ENCODE measurements around the gene PTAFR. TPM values are rescaled to one million over a fixed set of nuclear protein-coding genes. Genes with fewer than 3 reads are reported as not detected.

Gene PTAFR
- total RNA-seq, 1 experiment from 2014 or later: 1.9 TPM

DNA sequence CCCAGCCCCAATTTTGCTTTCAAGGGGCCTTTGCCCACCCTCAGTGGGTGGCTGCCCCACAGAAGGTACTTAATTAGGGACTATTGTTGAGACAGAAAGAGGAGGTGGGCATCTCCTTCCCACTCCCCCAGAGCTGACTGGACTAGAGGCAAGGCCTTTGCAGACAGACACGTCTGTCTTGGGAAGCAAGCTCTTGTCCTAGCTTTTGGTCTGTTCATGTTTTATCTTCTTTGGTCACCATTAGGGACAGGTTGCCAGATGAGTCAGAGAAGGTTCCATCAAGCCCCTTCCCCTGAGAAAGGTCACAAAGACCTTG lies 27.7 kb downstream of the PTAFR start:
- Histone ChIP-seq H3K56ac (ENCODE audit: insufficient read length, low read depth, low read length) (no peak overlapping the region), H3K14ac (ENCODE audit: insufficient read depth, low read length) (no peak overlapping the region)
- H3K36me3 Mint-ChIP-seq (ENCODE audit: insufficient read depth in 1 of 3, low read depth in 3 of 3): peaks cover 0 to 6% (median 0%) of the 10 kb centered on the region in 3 experiments; a peak in 2 of 7 replicates

More for the DNA sequence above, 27.7 kb downstream of the PTAFR start:
- WGBS (ENCODE audit: extremely low coverage, insufficient read length, low lambda C conversion rate): no CpG with 5 or more reads among the region's 1 CpG
- H3K9me3 ChIP-seq (ENCODE audit: control insufficient read depth, low read depth, low read length): no peaks in the 10 kb centered on the region
- no peak overlapping the region for H4K91ac ChIP-seq (ENCODE audit: insufficient read length, low read depth, low read length)
- no peak overlapping the region for H3K9ac ChIP-seq (ENCODE audit: extremely low read depth, insufficient read length, low read length)
- no peaks in the 10 kb centered on the region for H3K79me1 ChIP-seq (ENCODE audit: insufficient read depth, low read depth, low read length, poor library complexity, severe bottlenecking)
- H4K20me1 ChIP-seq (ENCODE audit: control insufficient read depth, insufficient read depth, insufficient read length): no peaks in the 10 kb centered on the region
- peaks cover 8% of the 10 kb centered on the region for H3K4me1 ChIP-seq (ENCODE audit: insufficient read depth, low read length)
- H2AFZ ChIP-seq (ENCODE audit: low read length): no peak overlapping the region
- no peak overlapping the region for H3K4ac ChIP-seq (ENCODE audit: low read depth, low read length)
- H2BK15ac ChIP-seq (ENCODE audit: low read depth, low read length): no peak overlapping the region
- no peak overlapping the region for H2BK5ac ChIP-seq (ENCODE audit: insufficient read length, low read length)
- no peak overlapping the region for H4K8ac ChIP-seq (replicated peaks; ENCODE audit: insufficient read length, low read depth, low read length)
- TF ChIP-seq CTCF (conservative IDR thresholded peaks at IDR 0.05): no peak
- no peaks in the 10 kb centered on the region for H3K23me2 ChIP-seq (ENCODE audit: insufficient read length, low read depth, low read length, poor library complexity, severe bottlenecking)
- H3K18ac ChIP-seq (ENCODE audit: insufficient read length, low read depth, low read length): no peak overlapping the region
- H2BK120ac ChIP-seq (ENCODE audit: low read depth, low read length, poor library complexity, severe bottlenecking): no peak overlapping the region
- no peak overlapping the region for H4K5ac ChIP-seq (ENCODE audit: insufficient read length, low read depth, low read length)
- Mint-ChIP-seq H3K27ac (no peak overlapping the region), H3K4me3 (no peak overlapping the region), H3K27me3 (ENCODE audit: low read depth) (no peaks in the 10 kb centered on the region), H3K4me1 (peaks cover 15 to 17% of the 10 kb centered on the region in 2 experiments), H3K9me3 (no peaks in the 10 kb centered on the region; a peak in 1 of 5 replicates)
- no peaks in the 10 kb centered on the region for H3K27me3 ChIP-seq (ENCODE audit: insufficient read depth, low read length)
- H3K23ac ChIP-seq (ENCODE audit: insufficient read length, low read depth, low read length): no peak overlapping the region
- H2BK20ac ChIP-seq (ENCODE audit: low read depth, low read length, poor library complexity, severe bottlenecking): no peak overlapping the region
- no peak overlapping the region for H2BK12ac ChIP-seq (ENCODE audit: insufficient read length, low read depth, low read length)
- DNase-seq: no peak
- no peak overlapping the region for H3K4me2 ChIP-seq (ENCODE audit: insufficient read depth, insufficient read length, low read length)
- no peak overlapping the region for H3K27ac ChIP-seq (ENCODE audit: insufficient read length, low read depth, low read length)
- H3T11ph ChIP-seq (ENCODE audit: low read length): no peak overlapping the region
- no peaks in the 10 kb centered on the region for H3K79me2 ChIP-seq (ENCODE audit: insufficient read depth, low read length)
- no peak overlapping the region for H2AK5ac ChIP-seq (ENCODE audit: insufficient read length, low read length)
